Measurements from ENCODE around the gene CCDC92B. TPM values are rescaled to one million over a fixed set of nuclear protein-coding genes. Genes with fewer than 3 reads are reported as not detected.

Gene CCDC92B
- total and polyA plus RNA-seq, 9 of the 15 experiments (the other 6 are each of a cell fraction or from before 2014, with no cell fraction given): not detected

DNA sequence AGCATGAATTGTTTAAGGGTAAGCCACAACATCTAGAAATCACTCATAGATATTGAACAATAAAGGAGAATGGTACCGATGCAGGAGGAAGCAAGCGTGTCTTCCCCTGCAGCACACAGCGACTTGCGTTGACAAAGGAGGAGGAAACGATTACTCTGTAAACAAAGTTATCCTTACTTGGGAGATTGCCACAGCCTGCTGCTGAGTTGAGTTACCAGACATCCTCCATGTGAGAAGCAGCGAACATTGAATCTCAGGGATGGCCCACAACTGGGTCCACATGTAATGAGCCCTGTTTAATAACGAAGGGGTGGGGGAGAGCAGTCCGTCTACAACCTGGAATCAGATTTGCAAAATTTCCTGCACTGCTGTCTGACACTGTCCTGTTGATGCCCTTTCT lies 65.5 kb downstream of the CCDC92B start:
- H3K36me3 ChIP-seq (ENCODE audit: control insufficient read depth, insufficient read depth, low read length): peaks cover 47% of the 10 kb centered on the region; the same call in 2 of the 3 replicates
- intact Hi-C loops (cut with micrococcal nuclease): no loop called here
- no peaks in the 10 kb centered on the region for H3K9me3 ChIP-seq (replicated peaks; ENCODE audit: control insufficient read depth, insufficient read depth, low read depth, low read length)
- no peak for DNase-seq (ENCODE audit: extremely low read depth in 1 of 4, low spot score in 3 of 4)
- H2AFZ ChIP-seq (ENCODE audit: low read depth, low read length): no peak overlapping the region
- H3K4me2 ChIP-seq (ENCODE audit: insufficient read depth, low read length): no peak overlapping the region
- no peaks in the 10 kb centered on the region for H3K27me3 ChIP-seq (ENCODE audit: control insufficient read depth in 2 of 2, insufficient read depth in 2 of 2, low read length in 2 of 2)
- no peak overlapping the region for H3K27ac ChIP-seq (ENCODE audit: extremely low read depth, low read depth, low read length)
- in situ Hi-C loops (cut with MboI): no loop called here
- no TSS peak for BruUV-seq (replicated peaks)
- no peak for FAIRE-seq
- H3K9me1 ChIP-seq (ENCODE audit: control insufficient read depth, insufficient read depth, low read length): no peaks in the 10 kb centered on the region
- H3K4me1 ChIP-seq (replicated peaks in 1 of 2; ENCODE audit: control insufficient read depth in 2 of 2, insufficient read depth in 2 of 2, low read length in 2 of 2): peaks cover 0 to 7% of the 10 kb centered on the region in 2 experiments; a peak in 2 of 5 replicates
- 0 out of 2 replicates have a peak, but pooled peaks cover 3% of the 10 kb centered on the region for H4K20me1 ChIP-seq (replicated peaks; ENCODE audit: control insufficient read depth, insufficient read depth, low read length)
- H3K9ac ChIP-seq (ENCODE audit: insufficient read depth in 1 of 2, low read depth in 2 of 2, low read length in 2 of 2): no peak overlapping the region
- CTCF ChIA-PET (ENCODE audit: low intra/inter-chr PET ratio): no interaction called here
- no peak for ATAC-seq
- no peak overlapping the region for H3K4me3 ChIP-seq
- POLR2A ChIA-PET: interaction anchor here (0.7 to 1.1 kb wide), 2 partner anchors 9 to 10 kb away, joined by 3 read pairs; no protein-coding TSS in a partner anchor
- 73% methylated on average over 8 of the region's 8 CpGs for WGBS (ENCODE audit: insufficient coverage, low coverage, missing lambda C conversion rate)
- H3K79me2 ChIP-seq (ENCODE audit: control insufficient read depth, insufficient read depth, low read length): no peaks in the 10 kb centered on the region
- TF ChIP-seq RFX1 (IDR thresholded peaks at IDR 0.05) (no peak), MCM7 (IDR thresholded peaks at IDR 0.05) (no peak), FOXK2 (conservative IDR thresholded peaks at IDR 0.05 in 1 of 2, IDR thresholded peaks at IDR 0.05 in 1 of 2; ENCODE audit: low read depth in 2 of 2) (no peak), SREBF1 (IDR thresholded peaks at IDR 0.05; ENCODE audit: borderline replicate concordance, low read depth, low read length) (no peak), FOXJ2 (tag; IDR thresholded peaks at IDR 0.05) (no peak), MCM5 (IDR thresholded peaks at IDR 0.05; ENCODE audit: low read depth) (no peak), GTF2F1 (IDR thresholded peaks at IDR 0.05; ENCODE audit: low read depth, low read length) (no peak), ZNF232 (CRISPR knock-in tag; IDR thresholded peaks at IDR 0.05) (no peak), MYC (IDR thresholded peaks at IDR 0.05; ENCODE audit: low read depth, low read length) (no peak), MYC (CRISPR knock-in tag; IDR thresholded peaks at IDR 0.05; ENCODE audit: borderline replicate concordance, low read depth) (no peak), POLR2B (IDR thresholded peaks at IDR 0.05; ENCODE audit: low read depth, partially characterized antibody) (no peak), SIN3A (IDR thresholded peaks at IDR 0.05; ENCODE audit: borderline replicate concordance in 2 of 2, control insufficient read depth in 1 of 2, low read depth in 2 of 2, low read length in 2 of 2) (no peak), ZNF311 (CRISPR knock-in tag; IDR thresholded peaks at IDR 0.05) (no peak), DPF2 (IDR thresholded peaks at IDR 0.05) (no peak)
- TF ChIP-seq, protein P1, sequence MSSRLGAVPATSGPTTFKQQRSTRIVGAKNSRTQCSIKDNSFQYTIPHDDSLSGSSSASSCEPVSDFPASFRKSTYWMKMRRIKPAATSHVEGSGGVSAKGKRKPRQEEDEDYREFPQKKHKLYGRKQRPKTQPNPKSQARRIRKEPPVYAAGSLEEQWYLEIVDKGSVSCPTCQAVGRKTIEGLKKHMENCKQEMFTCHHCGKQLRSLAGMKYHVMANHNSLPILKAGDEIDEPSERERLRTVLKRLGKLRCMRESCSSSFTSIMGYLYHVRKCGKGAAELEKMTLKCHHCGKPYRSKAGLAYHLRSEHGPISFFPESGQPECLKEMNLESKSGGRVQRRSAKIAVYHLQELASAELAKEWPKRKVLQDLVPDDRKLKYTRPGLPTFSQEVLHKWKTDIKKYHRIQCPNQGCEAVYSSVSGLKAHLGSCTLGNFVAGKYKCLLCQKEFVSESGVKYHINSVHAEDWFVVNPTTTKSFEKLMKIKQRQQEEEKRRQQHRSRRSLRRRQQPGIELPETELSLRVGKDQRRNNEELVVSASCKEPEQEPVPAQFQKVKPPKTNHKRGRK (tag; IDR thresholded peaks at IDR 0.05): no peak
- TF ChIP-seq, protein P2, sequence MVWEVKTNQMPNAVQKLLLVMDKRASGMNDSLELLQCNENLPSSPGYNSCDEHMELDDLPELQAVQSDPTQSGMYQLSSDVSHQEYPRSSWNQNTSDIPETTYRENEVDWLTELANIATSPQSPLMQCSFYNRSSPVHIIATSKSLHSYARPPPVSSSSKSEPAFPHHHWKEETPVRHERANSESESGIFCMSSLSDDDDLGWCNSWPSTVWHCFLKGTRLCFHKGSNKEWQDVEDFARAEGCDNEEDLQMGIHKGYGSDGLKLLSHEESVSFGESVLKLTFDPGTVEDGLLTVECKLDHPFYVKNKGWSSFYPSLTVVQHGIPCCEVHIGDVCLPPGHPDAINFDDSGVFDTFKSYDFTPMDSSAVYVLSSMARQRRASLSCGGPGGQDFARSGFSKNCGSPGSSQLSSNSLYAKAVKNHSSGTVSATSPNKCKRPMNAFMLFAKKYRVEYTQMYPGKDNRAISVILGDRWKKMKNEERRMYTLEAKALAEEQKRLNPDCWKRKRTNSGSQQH (CRISPR knock-in tag; IDR thresholded peaks at IDR 0.05): no peak
- TF ChIP-seq, protein P3, sequence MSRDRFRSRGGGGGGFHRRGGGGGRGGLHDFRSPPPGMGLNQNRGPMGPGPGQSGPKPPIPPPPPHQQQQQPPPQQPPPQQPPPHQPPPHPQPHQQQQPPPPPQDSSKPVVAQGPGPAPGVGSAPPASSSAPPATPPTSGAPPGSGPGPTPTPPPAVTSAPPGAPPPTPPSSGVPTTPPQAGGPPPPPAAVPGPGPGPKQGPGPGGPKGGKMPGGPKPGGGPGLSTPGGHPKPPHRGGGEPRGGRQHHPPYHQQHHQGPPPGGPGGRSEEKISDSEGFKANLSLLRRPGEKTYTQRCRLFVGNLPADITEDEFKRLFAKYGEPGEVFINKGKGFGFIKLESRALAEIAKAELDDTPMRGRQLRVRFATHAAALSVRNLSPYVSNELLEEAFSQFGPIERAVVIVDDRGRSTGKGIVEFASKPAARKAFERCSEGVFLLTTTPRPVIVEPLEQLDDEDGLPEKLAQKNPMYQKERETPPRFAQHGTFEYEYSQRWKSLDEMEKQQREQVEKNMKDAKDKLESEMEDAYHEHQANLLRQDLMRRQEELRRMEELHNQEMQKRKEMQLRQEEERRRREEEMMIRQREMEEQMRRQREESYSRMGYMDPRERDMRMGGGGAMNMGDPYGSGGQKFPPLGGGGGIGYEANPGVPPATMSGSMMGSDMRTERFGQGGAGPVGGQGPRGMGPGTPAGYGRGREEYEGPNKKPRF (IDR thresholded peaks at IDR 0.05; ENCODE audit: low read depth, low read length): no peak
